Measurements from ENCODE around the gene FGF18. TPM values are rescaled to one million over a fixed set of nuclear protein-coding genes. Genes with fewer than 3 reads are reported as not detected.
A peak's percentile ranks its signal among the peaks of the same experiment; 100 is the strongest.

FGF18 gene
- total and polyA plus RNA-seq, 8 donors, result 0.13 to 0.97 (median 0.36) TPM

- Histone ChIP-seq H3K27ac (no peak overlapping the region), H3K27me3 (no peaks in the 10 kb centered on the region), H3K36me3 (no peaks in the 10 kb centered on the region), H3K4me3 (no peak overlapping the region), H3K9me3 (no peaks in the 10 kb centered on the region), H3K4me1 (no peaks in the 10 kb centered on the region)
- 90 to 100% methylated on average over 1 of the region's 1 CpG for WGBS, 2 donors
- FAIRE-seq (no peak), DNase-seq (no peak), ATAC-seq (no peak)
- intact Hi-C loops (cut with DNase I), result no loop called here
- TF ChIP-seq CTCF (IDR thresholded peaks at IDR 0.05), result no peak
These were observed 60.3 kb downstream of the FGF18 start for GRCh38 chr5:171479776-171480125.

- intact Hi-C loops (cut with DNase I), result no loop called here
- DNase-seq (no peak), FAIRE-seq (no peak), ATAC-seq (no peak)
- Histone ChIP-seq H3K27ac (no peak overlapping the region), H3K36me3 (no peaks in the 10 kb centered on the region), H3K9me3 (no peaks in the 10 kb centered on the region), H3K27me3 (no peaks in the 10 kb centered on the region), H3K4me1 (no peaks in the 10 kb centered on the region), H3K4me3 (no peak overlapping the region)
- 70 to 72% methylated on average over 5 to 6 of the region's 6 CpGs for WGBS, 2 donors
- TF ChIP-seq CTCF (IDR thresholded peaks at IDR 0.05), result no peak
These were observed 60.8 kb downstream of the FGF18 start for GRCh38 chr5:171480239-171480638.

GRCh38 chr5:171481571-171482433 is 62.4 kb downstream of the FGF18 start:
- ATAC-seq (no peak), DNase-seq (no peak), FAIRE-seq (no peak)
- no peaks in the 10 kb centered on the region for H3K27me3 ChIP-seq
- H3K4me1 ChIP-seq, result no peaks in the 10 kb centered on the region
- TF ChIP-seq CTCF (IDR thresholded peaks at IDR 0.05), result no peak
- H3K27ac ChIP-seq, result no peak overlapping the region
- WGBS, 2 donors, result 73 to 84% methylated on average over 10 of the region's 10 CpGs
- no peaks in the 10 kb centered on the region for H3K9me3 ChIP-seq
- no peaks in the 10 kb centered on the region for H3K36me3 ChIP-seq
- no peak overlapping the region for H3K4me3 ChIP-seq
- intact Hi-C loops (cut with DNase I), result no loop called here

GRCh38 chr5:171482434-171482730 is 62.9 kb downstream of the FGF18 start:
- ATAC-seq, result no peak
- H3K36me3 ChIP-seq, result no peaks in the 10 kb centered on the region
- no peak for TF ChIP-seq CTCF (IDR thresholded peaks at IDR 0.05)
- WGBS, 2 donors, result 76 to 87% methylated on average over 4 of the region's 4 CpGs
- H3K4me3 ChIP-seq, result no peak overlapping the region
- no peak for FAIRE-seq
- no peak for DNase-seq
- intact Hi-C loops (cut with DNase I), result no loop called here
- no peaks in the 10 kb centered on the region for H3K9me3 ChIP-seq
- H3K4me1 ChIP-seq, result no peaks in the 10 kb centered on the region
- H3K27ac ChIP-seq, result no peak overlapping the region
- H3K27me3 ChIP-seq, result no peaks in the 10 kb centered on the region

GRCh38 chr5:171483551-171484135 is 64.2 kb downstream of the FGF18 start:
- peak; percentile 46 to 90 (median 83) for ATAC-seq
- WGBS, 2 donors, result 50 to 59% methylated on average over 21 of the region's 21 CpGs
- Histone ChIP-seq H3K36me3 (no peaks in the 10 kb centered on the region), H3K27ac (no peak overlapping the region), H3K4me3 (no peak overlapping the region), H3K9me3 (no peaks in the 10 kb centered on the region), H3K4me1 (no peaks in the 10 kb centered on the region), H3K27me3 (no peaks in the 10 kb centered on the region)
- FAIRE-seq, result no peak
- intact Hi-C loops (cut with DNase I), result no loop called here
- DNase-seq, result peak in 5 of 6 donors; percentile 33 to 70 (median 53)
- no peak for TF ChIP-seq CTCF (IDR thresholded peaks at IDR 0.05)
